EH (cell line): ENCODE results near the gene POC5.

ENCODE experiments used
- DNase-seq: peaks from one replicate; pipeline ENCODE4 v3.0.0-alpha.2; 2015; ENCODE audit warnings: low read depth

POC5 gene

DNA sequence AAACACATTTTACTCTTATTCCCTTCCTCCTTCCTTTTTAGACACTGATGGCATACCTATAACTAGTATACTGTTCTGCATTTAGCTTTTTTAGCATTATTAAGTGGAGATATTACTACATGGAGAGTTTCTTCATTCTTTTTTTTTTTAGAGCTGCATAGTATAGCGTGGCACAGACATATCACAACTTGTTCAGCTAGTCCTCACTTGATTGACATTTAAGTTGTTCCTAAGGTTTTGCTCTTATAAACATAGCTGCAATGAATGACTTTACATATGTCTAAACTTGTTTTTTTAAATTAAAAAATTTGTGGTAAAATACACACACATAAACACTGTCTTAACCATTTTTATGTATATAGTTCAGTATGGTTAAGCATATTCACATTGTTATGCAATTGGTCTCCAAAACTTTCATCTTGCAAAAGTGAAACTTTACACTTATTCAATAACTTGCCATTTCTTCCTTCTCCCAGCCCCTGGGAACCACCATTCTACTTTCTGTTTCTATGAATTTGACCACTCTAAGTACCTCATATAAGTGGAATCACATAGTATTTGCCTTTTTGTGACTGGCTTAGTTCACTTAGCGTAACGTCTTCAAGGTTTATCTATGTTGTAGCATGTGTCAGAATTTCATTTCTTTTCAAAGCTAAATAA lies 57.3 kb downstream of the POC5 start:
- no peak for DNase-seq

- peak; percentile 74 for DNase-seq
Measured at GRCh38 chr5:75656311-75657003, 60.8 kb downstream of the POC5 start.

DNA sequence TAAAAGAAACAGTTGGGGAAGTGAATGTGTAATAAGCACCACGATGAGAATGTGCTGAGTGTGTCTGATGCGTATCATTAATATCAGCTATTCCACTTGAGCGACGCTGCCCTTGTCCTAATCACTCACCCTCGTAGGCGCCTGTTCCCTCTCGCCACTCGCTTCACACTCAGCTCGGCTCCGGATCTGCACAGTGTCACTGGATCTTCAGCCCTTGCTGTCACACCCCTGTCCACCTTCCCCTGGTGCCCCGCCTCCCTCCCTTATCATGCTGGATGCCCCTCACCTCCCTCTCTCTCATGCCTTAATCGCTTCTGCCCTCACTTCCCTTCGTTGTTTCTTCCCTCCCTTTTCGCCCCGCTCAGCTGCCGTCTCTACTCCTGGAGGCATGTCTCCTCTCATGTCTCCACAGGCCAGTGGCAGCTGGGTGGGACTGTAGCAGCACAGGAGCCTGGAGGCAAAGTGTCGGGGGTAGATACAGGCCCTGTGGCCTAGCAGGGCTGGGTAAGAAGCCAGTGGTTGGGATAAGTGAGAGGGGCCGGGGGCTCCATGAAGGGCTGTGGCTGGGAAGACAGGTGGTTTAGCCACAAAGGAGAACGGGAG lies 62.4 kb downstream of the POC5 start:
- no peak for DNase-seq

- no peak for DNase-seq
Measured at GRCh38 chr5:75653521-75653920, 63.7 kb downstream of the POC5 start.

GRCh38 chr5:75651575-75652238 lies 65.5 kb downstream of the POC5 start:
- peak; percentile 66 for DNase-seq

DNA sequence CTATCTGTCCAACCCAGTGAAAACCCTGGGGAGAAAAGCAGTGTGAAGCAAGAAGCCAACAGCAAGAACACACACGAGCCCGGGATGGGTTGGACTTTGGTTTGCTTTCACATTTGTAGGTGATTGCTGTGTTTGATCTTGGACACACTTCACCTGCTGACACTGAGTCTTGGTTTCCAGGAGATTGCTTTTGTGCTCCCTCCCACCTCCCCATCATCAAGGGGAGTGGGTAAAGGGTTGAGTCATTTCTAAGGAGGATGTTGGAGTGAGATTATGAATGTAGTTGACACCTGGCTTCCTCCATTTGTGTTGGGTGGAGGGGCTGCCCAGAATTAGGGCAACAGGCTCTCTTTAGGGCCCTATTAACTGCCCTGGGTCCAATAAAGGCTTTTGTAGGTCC lies 68.5 kb downstream of the POC5 start:
- DNase-seq, result no peak

GRCh38 chr5:75640826-75641225 lies 76.4 kb downstream of the POC5 start:
- DNase-seq, result peak; percentile 45

GRCh38 chr5:75640395-75640794 lies 76.8 kb downstream of the POC5 start:
- peak; percentile 94 for DNase-seq

GRCh38 chr5:75639535-75640311 lies 77.5 kb downstream of the POC5 start:
- no peak for DNase-seq

DNA sequence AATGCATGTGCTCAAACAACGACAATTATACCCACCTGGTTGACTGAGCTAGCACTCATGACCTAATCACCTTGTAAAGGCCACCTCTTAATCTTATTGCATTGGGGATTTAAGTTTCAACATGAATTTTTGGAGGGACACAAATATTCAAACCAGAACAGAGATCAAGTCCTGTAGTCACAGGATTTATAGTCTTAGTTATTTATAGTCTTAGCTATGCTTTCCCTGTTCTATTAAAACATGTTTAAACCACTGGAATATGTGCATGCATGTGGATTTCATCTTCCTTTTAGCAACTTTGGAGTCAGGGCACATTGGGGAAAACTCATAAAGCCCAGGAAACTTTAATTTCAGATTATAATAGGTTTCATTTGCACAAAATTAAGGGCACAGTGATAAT lies 79.3 kb downstream of the POC5 start:
- DNase-seq, result no peak

GRCh38 chr5:75632321-75632720 lies 84.9 kb downstream of the POC5 start:
- DNase-seq, result no peak

DNA sequence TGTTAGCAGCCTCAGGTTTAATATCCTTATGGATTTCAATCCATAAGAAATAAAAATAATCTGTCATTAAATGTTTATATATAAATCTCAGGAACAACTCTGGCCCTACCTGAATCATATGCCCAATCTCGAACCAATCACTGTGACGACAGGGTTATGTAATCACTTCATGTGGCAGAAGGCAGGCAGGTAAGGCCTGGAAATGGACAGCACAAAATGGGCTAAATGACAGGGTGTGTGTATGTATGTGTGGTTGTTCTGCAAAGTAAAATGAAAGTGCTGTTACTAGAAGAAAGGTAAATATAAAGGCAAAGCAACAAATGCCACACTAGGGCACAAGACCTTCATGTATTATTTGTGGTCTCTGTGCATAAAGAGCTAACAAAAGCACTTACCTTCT lies 86.4 kb downstream of the POC5 start:
- no peak for DNase-seq

- DNase-seq, result no peak
Measured at GRCh38 chr5:75627801-75628200, 89.4 kb downstream of the POC5 start.

DNA sequence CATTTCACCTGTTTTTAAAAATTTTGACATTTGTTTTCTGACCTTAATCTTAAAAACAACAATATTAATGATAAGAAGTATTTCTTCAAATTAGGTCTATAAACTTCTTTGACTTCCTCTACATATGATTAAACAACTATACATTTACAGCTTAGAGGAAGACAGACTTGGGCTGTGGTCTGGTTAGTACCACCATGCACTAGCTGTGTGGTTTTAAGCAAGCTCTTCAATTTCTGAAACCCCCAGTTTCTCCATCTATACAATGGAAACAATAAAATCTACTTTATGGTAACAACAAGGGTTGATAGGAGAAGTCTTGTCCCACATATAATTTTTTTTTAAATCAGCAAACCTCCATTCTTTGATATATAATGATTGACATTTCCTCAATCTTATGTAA lies 90.3 kb downstream of the POC5 start:
- no peak for DNase-seq
